Caco-2 (cell line): Measurements from ENCODE around the gene AJAP1. TPM values are rescaled to one million over a fixed set of nuclear protein-coding genes. Genes with fewer than 3 reads are reported as not detected.

Source experiments
- BruUV-seq: library from RNA; stranded (reverse); fragments of 400-500 nt; replicated peaks from 2 replicates; lab custom pipeline; 2021; lab: Mats Ljungman, UMichigan
- CTCF ChIA-PET: fragments of 300-600 bp; sonication (Branson Sonifier 250); formaldehyde crosslinking; loops from one replicate; lab custom pipeline; 2022; ENCODE audit warnings: antibody characterized with exemption; lab: Charles Lee
- POLR2A ChIA-PET: fragments of 300-600 bp; sonication (Branson Sonifier 250); formaldehyde crosslinking; loops from one replicate; lab custom pipeline; 2022; ENCODE audit warnings: antibody characterized with exemption; lab: Charles Lee
- DNase-seq, 2 experiments: peaks; one replicate each; pipeline versions ENCODE4 v3.0.0 to v3.0.0-alpha.2; 2020 to 2022
- H3K27me3 ChIP-seq: replicated peaks from 2 replicates; pipeline ENCODE4 v1.6.0; 2011; ENCODE audit warnings: low read length; ENCODE audit not compliant: control insufficient read depth, insufficient read depth
- H3K36me3 ChIP-seq: 2 replicates; pipeline ENCODE4 v1.5.1; 2011; ENCODE audit warnings: low read length; ENCODE audit not compliant: control insufficient read depth, insufficient read depth
- H3K4me1 ChIP-seq: fragments of 250-450 bp; sonication (Bioruptor Pico); 2 replicates; pipeline ENCODE4 v1.5.1; 2020; ENCODE audit warnings: mild to moderate bottlenecking
- H3K4me3 ChIP-seq: 2 replicates; pipeline ENCODE4 v1.5.1; 2011; ENCODE audit warnings: low read depth, mild to moderate bottlenecking, control low read depth, low read length
- H3K9me3 ChIP-seq: fragments of 250-450 bp; sonication (Bioruptor Pico); 2 replicates; pipeline ENCODE4 v1.5.1; 2020; ENCODE audit warnings: mild to moderate bottlenecking, moderate library complexity
- H3K27ac Mint-ChIP-seq: one replicate; pipeline ENCODE4 v1.8.0; 2022; ENCODE audit warnings: mixed read lengths; ENCODE audit not compliant: unreplicated experiment
- H3K27me3 Mint-ChIP-seq: one replicate; pipeline ENCODE4 v1.8.0; 2022; ENCODE audit warnings: mixed read lengths; ENCODE audit not compliant: insufficient read depth, unreplicated experiment
- H3K36me3 Mint-ChIP-seq: one replicate; pipeline ENCODE4 v1.8.0; 2022; ENCODE audit warnings: mild to moderate bottlenecking, mixed read lengths; ENCODE audit not compliant: insufficient read depth, unreplicated experiment
- H3K4me1 Mint-ChIP-seq: one replicate; pipeline ENCODE4 v1.8.0; 2022; ENCODE audit warnings: low read depth, mixed read lengths; ENCODE audit not compliant: unreplicated experiment
- H3K4me3 Mint-ChIP-seq: one replicate; pipeline ENCODE4 v1.8.0; 2022; ENCODE audit warnings: mild to moderate bottlenecking, moderate library complexity, mixed read lengths; ENCODE audit not compliant: unreplicated experiment
- H3K9me3 Mint-ChIP-seq: one replicate; pipeline ENCODE4 v1.8.0; 2022; ENCODE audit warnings: mixed read lengths; ENCODE audit not compliant: unreplicated experiment
- CTCF ChIP-seq, 2 experiments: fragments of 200-600 bp in 1 of 2; IDR thresholded peaks; 1 replicate in 1 of 2; 2 replicates in 1 of 2; pipeline versions ENCODE4 v1.5.1 to v1.8.0; 2011 to 2022; ENCODE audit warnings: antibody characterized with exemption in 1 of 2, control low read depth in 1 of 2, inconsistent platforms in 1 of 2, low read depth in 1 of 2, low read length in 1 of 2, mild to moderate bottlenecking in 1 of 2, moderate library complexity in 1 of 2; ENCODE audit not compliant: insufficient read depth in 1 of 2, severe bottlenecking in 1 of 2, unreplicated experiment in 1 of 2
- intact Hi-C: fragments of 100-400 bp; cut with micrococcal nuclease; formaldehyde crosslinking; loops from one replicate; pipeline ENCODE4 v1.10.0; 2022; ENCODE audit not compliant: unreplicated experiment
- total RNA-seq: library from RNA; stranded (reverse); gene quantifications from 2 replicates; pipeline ENCODE4 v1.2.3, GENCODE V29; 2022

Gene AJAP1
- total RNA-seq, 1 experiment from 2014 or later = not detected

GRCh38 chr1:4621646-4622045, 32.8 kb upstream of the AJAP1 start:
- intact Hi-C loops = no loop called here
- Mint-ChIP-seq H3K9me3 (no peaks in the 10 kb centered on the region), H3K4me3 (no peak overlapping the region), H3K27ac (no peak overlapping the region), H3K36me3 (no peaks in the 10 kb centered on the region), H3K27me3 (no peaks in the 10 kb centered on the region), H3K4me1 (no peaks in the 10 kb centered on the region)
- no peaks in the 10 kb centered on the region for H3K36me3 ChIP-seq
- no peaks in the 10 kb centered on the region for H3K9me3 ChIP-seq
- ChIA-PET CTCF (no interaction called here), POLR2A (no interaction called here)
- no peak overlapping the region for H3K4me3 ChIP-seq
- H3K27me3 ChIP-seq = no peaks in the 10 kb centered on the region
- BruUV-seq = no TSS peak
- TF ChIP-seq CTCF (IDR thresholded peaks at IDR 0.05; ENCODE audit: insufficient read depth in 1 of 2, low read depth in 1 of 2, low read length in 1 of 2, severe bottlenecking in 1 of 2, unreplicated experiment in 1 of 2) = no peak
- no peaks in the 10 kb centered on the region for H3K4me1 ChIP-seq
- DNase-seq = no peak

GRCh38 chr1:4622821-4623220, 31.6 kb upstream of the AJAP1 start:
- Mint-ChIP-seq H3K27ac (no peak overlapping the region), H3K36me3 (no peaks in the 10 kb centered on the region), H3K4me3 (no peak overlapping the region), H3K4me1 (no peaks in the 10 kb centered on the region), H3K9me3 (no peaks in the 10 kb centered on the region), H3K27me3 (no peaks in the 10 kb centered on the region)
- TF ChIP-seq CTCF (IDR thresholded peaks at IDR 0.05; ENCODE audit: insufficient read depth in 1 of 2, low read depth in 1 of 2, low read length in 1 of 2, severe bottlenecking in 1 of 2, unreplicated experiment in 1 of 2) = no peak
- no peaks in the 10 kb centered on the region for H3K9me3 ChIP-seq
- BruUV-seq = no TSS peak
- no peaks in the 10 kb centered on the region for H3K27me3 ChIP-seq
- H3K36me3 ChIP-seq = no peaks in the 10 kb centered on the region
- ChIA-PET CTCF (no interaction called here), POLR2A (no interaction called here)
- intact Hi-C loops = no loop called here
- H3K4me1 ChIP-seq = no peaks in the 10 kb centered on the region
- no peak overlapping the region for H3K4me3 ChIP-seq
- DNase-seq = no peak

GRCh38 chr1:4624141-4624715, 30.2 kb upstream of the AJAP1 start:
- no peaks in the 10 kb centered on the region for H3K36me3 ChIP-seq
- no peaks in the 10 kb centered on the region for H3K9me3 ChIP-seq
- no peak overlapping the region for H3K4me3 ChIP-seq
- H3K4me3 Mint-ChIP-seq = no peak overlapping the region
- H3K36me3 Mint-ChIP-seq = no peaks in the 10 kb centered on the region
- peaks cover 2% of the 10 kb centered on the region for H3K27me3 Mint-ChIP-seq
- no peaks in the 10 kb centered on the region for H3K9me3 Mint-ChIP-seq
- no peaks in the 10 kb centered on the region for H3K4me1 ChIP-seq
- intact Hi-C loops = no loop called here
- no peak for DNase-seq
- H3K27ac Mint-ChIP-seq = no peak overlapping the region
- TF ChIP-seq CTCF (IDR thresholded peaks at IDR 0.05; ENCODE audit: insufficient read depth in 1 of 2, low read depth in 1 of 2, low read length in 1 of 2, severe bottlenecking in 1 of 2, unreplicated experiment in 1 of 2) = no peak
- ChIA-PET POLR2A (no interaction called here), CTCF (no interaction called here)
- no TSS peak for BruUV-seq
- H3K4me1 Mint-ChIP-seq = no peaks in the 10 kb centered on the region
- H3K27me3 ChIP-seq = no peaks in the 10 kb centered on the region
